Retinal pigment epithelial cell (primary cell): ENCODE measurements around the gene SHLD1.
"Not testable (repeated sequence)": the region's sequence is repeated elsewhere in the genome, so short reads cannot be mapped to it uniquely, and the experiment has no call there.

Source experiments
- DNase-seq: peaks from one replicate; pipeline ENCODE4 v3.0.0-alpha.2; 2010; ENCODE audit warnings: low read depth
- H3K4me3 ChIP-seq: 2 replicates; pipeline ENCODE4 v1.5.1; 2011; ENCODE audit warnings: mild to moderate bottlenecking, low read length, control low read depth, moderate library complexity
- TF ChIP-seq, protein P1 (sequence below): conservative IDR thresholded peaks from 2 replicates; pipeline ENCODE4 v1.5.1; 2011; ENCODE audit warnings: low read depth, low read length, control low read depth, inconsistent platforms

The SHLD1 gene

GRCh38 chr20:5770987-5771318 lies 20.8 kb downstream of the SHLD1 start:
- no peak overlapping the region for H3K4me3 ChIP-seq
- DNase-seq: no peak

GRCh38 chr20:5772704-5773103 lies 22.5 kb downstream of the SHLD1 start:
- TF ChIP-seq, protein P1, sequence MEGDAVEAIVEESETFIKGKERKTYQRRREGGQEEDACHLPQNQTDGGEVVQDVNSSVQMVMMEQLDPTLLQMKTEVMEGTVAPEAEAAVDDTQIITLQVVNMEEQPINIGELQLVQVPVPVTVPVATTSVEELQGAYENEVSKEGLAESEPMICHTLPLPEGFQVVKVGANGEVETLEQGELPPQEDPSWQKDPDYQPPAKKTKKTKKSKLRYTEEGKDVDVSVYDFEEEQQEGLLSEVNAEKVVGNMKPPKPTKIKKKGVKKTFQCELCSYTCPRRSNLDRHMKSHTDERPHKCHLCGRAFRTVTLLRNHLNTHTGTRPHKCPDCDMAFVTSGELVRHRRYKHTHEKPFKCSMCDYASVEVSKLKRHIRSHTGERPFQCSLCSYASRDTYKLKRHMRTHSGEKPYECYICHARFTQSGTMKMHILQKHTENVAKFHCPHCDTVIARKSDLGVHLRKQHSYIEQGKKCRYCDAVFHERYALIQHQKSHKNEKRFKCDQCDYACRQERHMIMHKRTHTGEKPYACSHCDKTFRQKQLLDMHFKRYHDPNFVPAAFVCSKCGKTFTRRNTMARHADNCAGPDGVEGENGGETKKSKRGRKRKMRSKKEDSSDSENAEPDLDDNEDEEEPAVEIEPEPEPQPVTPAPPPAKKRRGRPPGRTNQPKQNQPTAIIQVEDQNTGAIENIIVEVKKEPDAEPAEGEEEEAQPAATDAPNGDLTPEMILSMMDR: no peak
- no peak for DNase-seq
- H3K4me3 ChIP-seq: no peak overlapping the region

More at GRCh38 chr20:5770987-5771318, 20.8 kb downstream of the SHLD1 start:
- TF ChIP-seq, protein P1: no peak

GRCh38 chr20:5773589-5773988 lies 23.4 kb downstream of the SHLD1 start:
- no peak overlapping the region for H3K4me3 ChIP-seq
- TF ChIP-seq, protein P1: no peak
- DNase-seq: no peak

GRCh38 chr20:5776077-5776476 lies 25.9 kb downstream of the SHLD1 start:
- no peak for DNase-seq
- TF ChIP-seq, protein P1: no peak
- H3K4me3 ChIP-seq: no peak overlapping the region

GRCh38 chr20:5779071-5779900 lies 29.1 kb downstream of the SHLD1 start:
- no peak for DNase-seq
- H3K4me3 ChIP-seq: no peak overlapping the region
- TF ChIP-seq, protein P1: no peak

DNA sequence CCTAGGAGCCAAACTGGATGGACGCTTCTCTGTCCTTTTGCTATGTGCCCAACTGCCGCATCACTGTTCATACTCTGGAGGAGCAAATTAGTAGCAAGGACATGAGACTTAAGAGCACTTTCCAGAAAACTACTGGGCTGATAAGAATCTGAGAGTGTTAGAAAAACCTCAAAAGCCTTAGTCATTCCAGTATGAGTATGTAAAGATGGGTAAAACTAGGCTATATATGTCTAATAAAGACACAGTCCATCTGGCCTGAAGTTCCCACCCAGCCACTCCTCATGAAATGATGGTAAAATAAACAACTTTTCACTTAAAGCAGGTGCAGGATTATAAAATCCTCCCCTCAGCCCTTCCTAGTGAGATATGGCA lies 30.6 kb downstream of the SHLD1 start:
- no peak overlapping the region for H3K4me3 ChIP-seq
- TF ChIP-seq, protein P1: no peak
- DNase-seq: no peak

- not testable (repeated sequence) for DNase-seq, H3K4me3 ChIP-seq
Measured at GRCh38 chr20:5781367-5781766, 31.2 kb downstream of the SHLD1 start.
